ENCODE measurements around the gene HPS4.
A peak's percentile ranks its signal among the peaks of the same experiment; 100 is the strongest.

Gene HPS4

GRCh38 chr22:26517429-26517828 is 33.8 kb upstream of the HPS4 start:
- no peak for FAIRE-seq
- no peak for TF ChIP-seq PAX5 (IDR thresholded peaks at IDR 0.05; ENCODE audit: insufficient read depth, low read length, severe bottlenecking)
- TF ChIP-seq POLR2AphosphoS5 (IDR thresholded peaks at IDR 0.05; ENCODE audit: low read depth, low read length), result no peak
- no peak for TF ChIP-seq TAF1 (IDR thresholded peaks at IDR 0.05; ENCODE audit: low read depth, low read length)
- TF ChIP-seq SPI1 (IDR thresholded peaks at IDR 0.05; ENCODE audit: low read depth, low read length), result no peak
- TF ChIP-seq POLR2A (IDR thresholded peaks at IDR 0.05; ENCODE audit: low read depth, low read length), result no peak
- TF ChIP-seq POU2F2 (IDR thresholded peaks at IDR 0.05; ENCODE audit: low read depth, low read length), result no peak
- no peak for DNase-seq (ENCODE audit: insufficient read length, low spot score)

- TF ChIP-seq POLR2A (IDR thresholded peaks at IDR 0.05; ENCODE audit: low read depth, low read length) (no peak), POU2F2 (IDR thresholded peaks at IDR 0.05; ENCODE audit: low read depth, low read length) (no peak)
- no peak for FAIRE-seq
Measured at GRCh38 chr22:26516503-26516902, 32.9 kb upstream of the HPS4 start.

GRCh38 chr22:26515931-26516330 is 32.3 kb upstream of the HPS4 start:
- TF ChIP-seq TAF1 (IDR thresholded peaks at IDR 0.05; ENCODE audit: low read depth, low read length) (no peak), POLR2A (IDR thresholded peaks at IDR 0.05; ENCODE audit: low read depth, low read length) (no peak), PAX5 (IDR thresholded peaks at IDR 0.05; ENCODE audit: insufficient read depth, low read length, severe bottlenecking) (no peak), POLR2AphosphoS5 (IDR thresholded peaks at IDR 0.05; ENCODE audit: low read depth, low read length) (no peak), POU2F2 (IDR thresholded peaks at IDR 0.05; ENCODE audit: low read depth, low read length) (no peak), SPI1 (IDR thresholded peaks at IDR 0.05; ENCODE audit: low read depth, low read length) (no peak)
- FAIRE-seq (no peak), DNase-seq (ENCODE audit: insufficient read length, low spot score) (no peak)

More at GRCh38 chr22:26516503-26516902, 32.9 kb upstream of the HPS4 start:
- DNase-seq (ENCODE audit: insufficient read length, low spot score), result no peak

GRCh38 chr22:26514419-26515161 is 31.0 kb upstream of the HPS4 start:
- FAIRE-seq (no peak), DNase-seq (ENCODE audit: insufficient read length, low spot score) (no peak)
- TF ChIP-seq POLR2A (IDR thresholded peaks at IDR 0.05; ENCODE audit: low read depth, low read length) (no peak), SPI1 (IDR thresholded peaks at IDR 0.05; ENCODE audit: low read depth, low read length) (no peak), TAF1 (IDR thresholded peaks at IDR 0.05; ENCODE audit: low read depth, low read length) (no peak), POU2F2 (IDR thresholded peaks at IDR 0.05; ENCODE audit: low read depth, low read length) (no peak), PAX5 (IDR thresholded peaks at IDR 0.05; ENCODE audit: insufficient read depth, low read length, severe bottlenecking) (no peak), POLR2AphosphoS5 (IDR thresholded peaks at IDR 0.05; ENCODE audit: low read depth, low read length) (no peak)

GRCh38 chr22:26513838-26514237 is 30.3 kb upstream of the HPS4 start:
- no peak for FAIRE-seq
- no peak for TF ChIP-seq SPI1 (IDR thresholded peaks at IDR 0.05; ENCODE audit: low read depth, low read length)
- no peak for TF ChIP-seq PAX5 (IDR thresholded peaks at IDR 0.05; ENCODE audit: insufficient read depth, low read length, severe bottlenecking)
- TF ChIP-seq POLR2AphosphoS5 (IDR thresholded peaks at IDR 0.05; ENCODE audit: low read depth, low read length), result no peak
- TF ChIP-seq POU2F2 (IDR thresholded peaks at IDR 0.05; ENCODE audit: low read depth, low read length), result no peak
- no peak for TF ChIP-seq POLR2A (IDR thresholded peaks at IDR 0.05; ENCODE audit: low read depth, low read length)
- no peak for DNase-seq (ENCODE audit: insufficient read length, low spot score)

GRCh38 chr22:26512149-26512793 is 28.7 kb upstream of the HPS4 start, which contains the start of gene TFIP11:
Gene TFIP11 (minus strand): TSS chr22:26512473. CDS start chr22:26510272, 2,201 bp downstream.
- TF ChIP-seq POU2F2 (IDR thresholded peaks at IDR 0.05; ENCODE audit: low read depth, low read length), result peak; percentile 73; the same call in 1 of the 2 replicates
- TF ChIP-seq SPI1 (IDR thresholded peaks at IDR 0.05; ENCODE audit: low read depth, low read length), result no peak
- peak; percentile 78 for TF ChIP-seq TAF1 (IDR thresholded peaks at IDR 0.05; ENCODE audit: low read depth, low read length)
- TF ChIP-seq PAX5 (IDR thresholded peaks at IDR 0.05; ENCODE audit: insufficient read depth, low read length, severe bottlenecking), result no peak
- peak; percentile 85 for TF ChIP-seq POLR2A (IDR thresholded peaks at IDR 0.05; ENCODE audit: low read depth, low read length)
- peak; percentile 86 for TF ChIP-seq POLR2AphosphoS5 (IDR thresholded peaks at IDR 0.05; ENCODE audit: low read depth, low read length)
- peak; percentile 99 for FAIRE-seq
- DNase-seq (ENCODE audit: insufficient read length, low spot score), result peak; percentile 84

- FAIRE-seq (no peak), DNase-seq (ENCODE audit: insufficient read length, low spot score) (no peak)
- TF ChIP-seq POLR2A (IDR thresholded peaks at IDR 0.05; ENCODE audit: low read depth, low read length), result no peak
- TF ChIP-seq PAX5 (IDR thresholded peaks at IDR 0.05; ENCODE audit: insufficient read depth, low read length, severe bottlenecking), result no peak
- TF ChIP-seq POLR2AphosphoS5 (IDR thresholded peaks at IDR 0.05; ENCODE audit: low read depth, low read length), result no peak
Measured at GRCh38 chr22:26508148-26508547, 24.6 kb upstream of the HPS4 start.

- TF ChIP-seq PAX5 (IDR thresholded peaks at IDR 0.05; ENCODE audit: insufficient read depth, low read length, severe bottlenecking), result no peak
- TF ChIP-seq POU2F2 (IDR thresholded peaks at IDR 0.05; ENCODE audit: low read depth, low read length), result no peak
- no peak for TF ChIP-seq POLR2AphosphoS5 (IDR thresholded peaks at IDR 0.05; ENCODE audit: low read depth, low read length)
- TF ChIP-seq POLR2A (IDR thresholded peaks at IDR 0.05; ENCODE audit: low read depth, low read length), result no peak
- no peak for TF ChIP-seq TAF1 (IDR thresholded peaks at IDR 0.05; ENCODE audit: low read depth, low read length)
- TF ChIP-seq SPI1 (IDR thresholded peaks at IDR 0.05; ENCODE audit: low read depth, low read length), result no peak
- FAIRE-seq, result peak; percentile 66
- no peak for DNase-seq (ENCODE audit: insufficient read length, low spot score)
Measured at GRCh38 chr22:26503758-26504157, 20.2 kb upstream of the HPS4 start.

- peak; percentile 48 for DNase-seq (ENCODE audit: insufficient read length, low spot score)
- no peak for TF ChIP-seq POLR2A (IDR thresholded peaks at IDR 0.05; ENCODE audit: low read depth, low read length)
- 0 out of 2 replicates have a peak, but pooled peaks have one; percentile 30 for TF ChIP-seq SPI1 (IDR thresholded peaks at IDR 0.05; ENCODE audit: low read depth, low read length)
- FAIRE-seq, result peak; percentile 88
Measured at GRCh38 chr22:26502688-26503561, 19.3 kb upstream of the HPS4 start.
